GM23248 (cell line): ENCODE results near the gene INO80. TPM values are rescaled to one million over a fixed set of nuclear protein-coding genes. Genes with fewer than 3 reads are reported as not detected.
A peak's percentile ranks its signal among the peaks of the same experiment; 100 is the strongest.

ENCODE experiments used
- DNase-seq: peaks from one replicate; pipeline ENCODE4 v3.0.0-alpha.2; 2015
- H2AFZ ChIP-seq: fragments of 200-600 bp; sonication (generic); 2 replicates; pipeline ENCODE4 v1.6.1; 2016; ENCODE audit warnings: antibody characterized with exemption
- H3F3A ChIP-seq: fragments of 200-600 bp; sonication (generic); 2 replicates; pipeline ENCODE4 v1.6.1; 2016; ENCODE audit warnings: mild to moderate bottlenecking, antibody characterized with exemption, mixed run types; ENCODE audit not compliant: insufficient read depth
- H3K27ac ChIP-seq: fragments of 200-600 bp; sonication (generic); 2 replicates; pipeline ENCODE4 v1.5.1; 2016; ENCODE audit warnings: mild to moderate bottlenecking
- H3K27me3 ChIP-seq: fragments of 200-600 bp; sonication (generic); replicated peaks from 2 replicates; pipeline ENCODE4 v1.6.1; 2016; ENCODE audit warnings: mild to moderate bottlenecking; ENCODE audit not compliant: insufficient read depth
- H3K36me3 ChIP-seq: fragments of 200-600 bp; sonication (generic); 2 replicates; pipeline ENCODE4 v1.6.1; 2016; ENCODE audit warnings: low read depth, mild to moderate bottlenecking
- H3K4me1 ChIP-seq: fragments of 200-600 bp; sonication (generic); 2 replicates; pipeline ENCODE4 v1.6.1; 2016; ENCODE audit warnings: mild to moderate bottlenecking; ENCODE audit not compliant: insufficient read depth
- H3K4me2 ChIP-seq: fragments of 200-600 bp; sonication (generic); one replicate; pipeline ENCODE4 v1.6.1; 2016; ENCODE audit warnings: mild to moderate bottlenecking; ENCODE audit not compliant: unreplicated experiment
- H3K4me3 ChIP-seq: fragments of 200-600 bp; sonication (generic); 2 replicates; pipeline ENCODE4 v1.5.1; 2016; ENCODE audit warnings: mild to moderate bottlenecking
- H3K79me2 ChIP-seq: fragments of 200-600 bp; sonication (generic); 2 replicates; pipeline ENCODE4 v1.6.1; 2016; ENCODE audit warnings: mild to moderate bottlenecking; ENCODE audit not compliant: insufficient read depth
- H3K9ac ChIP-seq: fragments of 200-600 bp; sonication (generic); 2 replicates; pipeline ENCODE4 v1.6.1; 2016; ENCODE audit warnings: mild to moderate bottlenecking
- H3K9me2 ChIP-seq: fragments of 200-600 bp; sonication (generic); 2 replicates; pipeline ENCODE4 v1.6.1; 2016; ENCODE audit warnings: mixed run types, mild to moderate bottlenecking, moderate library complexity; ENCODE audit not compliant: insufficient read depth
- H3K9me3 ChIP-seq: fragments of 200-600 bp; sonication (generic); one replicate; pipeline ENCODE4 v1.6.1; 2017; ENCODE audit warnings: low read depth
- H4K20me1 ChIP-seq: fragments of 200-600 bp; sonication (generic); 2 replicates; pipeline ENCODE4 v1.6.0; 2016; ENCODE audit not compliant: insufficient read depth
- EZH2 ChIP-seq: fragments of 200-600 bp; sonication (generic); IDR thresholded peaks from 2 replicates; pipeline ENCODE4 v1.6.1; 2018; ENCODE audit warnings: antibody characterized with exemption, mild to moderate bottlenecking; ENCODE audit not compliant: insufficient read depth, poor library complexity, severe bottlenecking
- EZH2phosphoT487 ChIP-seq: fragments of 200-600 bp; sonication (generic); IDR thresholded peaks from 2 replicates; pipeline ENCODE4 v1.6.1; 2018; ENCODE audit warnings: antibody characterized with exemption, moderate library complexity, mild to moderate bottlenecking, low read depth; ENCODE audit not compliant: insufficient read depth
- WGBS, 2 experiments: methylation state at CpG; one replicate each; pipeline ENCODE4 v1.1.6; 2015 to 2017; ENCODE audit warnings: low lambda C conversion rate in 2 of 2, low coverage in 1 of 2; ENCODE audit errors: missing lambda C conversion rate in 2 of 2; 5-methylcytosine and 5-hydroxymethylcytosine counted together
- in situ Hi-C: fragments of 300-500 bp; cut with MboI; formaldehyde crosslinking; loops from 2 replicates; pipeline ENCODE4 v1.15.0; 2020
- polyA plus RNA-seq: library from polyadenylated mRNA; unstranded; fragments of >200 nt; fragmentation: Nextera tagmentation; extraction: Ambion mirVana; gene quantifications from 2 replicates; pipeline ENCODE4 v1.2.1, GENCODE V29; 2016
- total RNA-seq: library from RNA; depleted of rRNA; stranded (reverse); fragments of >200 nt; shearing (Covaris generic); gene quantifications from 2 replicates; pipeline ENCODE4 v1.2.3, GENCODE V29; 2014

INO80 gene
- total and polyA plus RNA-seq, 2 experiments from 2014 or later, result 5.3 to 25.9 TPM

DNA sequence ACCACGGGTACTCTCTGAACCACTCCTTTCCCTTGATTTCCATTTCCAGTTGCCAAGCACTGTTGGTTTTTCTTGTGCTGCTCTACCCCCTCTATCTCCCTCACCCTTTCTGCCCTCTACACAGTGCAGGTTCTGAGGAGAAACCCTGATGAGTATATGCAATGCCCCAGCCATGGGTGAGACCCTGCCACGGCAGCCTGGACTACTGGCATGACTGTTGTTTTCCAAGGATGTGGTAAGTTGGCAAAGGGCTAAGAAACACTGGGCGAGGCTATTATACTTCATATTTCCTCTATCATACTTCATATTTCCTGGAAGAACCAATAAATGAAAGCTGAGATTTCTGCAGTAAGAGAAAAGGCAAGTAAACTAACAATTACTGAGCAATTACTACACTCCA, 134.9 kb downstream of the INO80 start:
- 42 to 57% methylated on average over 3 of the region's 3 CpGs for WGBS, 2 experiments
- Histone ChIP-seq H4K20me1 (no peaks in the 10 kb centered on the region), H2AFZ (no peak overlapping the region), H3K27ac (0 out of 2 replicates have a peak overlapping the region, but pooled peaks have one; percentile 12), H3F3A (peaks cover 36% of the 10 kb centered on the region), H3K9ac (no peak overlapping the region), H3K27me3 (no peaks in the 10 kb centered on the region), H3K4me2 (no peak overlapping the region), H3K36me3 (peaks cover 51% of the 10 kb centered on the region; the same call in 1 of the 2 replicates), H3K79me2 (no peaks in the 10 kb centered on the region), H3K4me1 (peaks cover 53% of the 10 kb centered on the region), H3K9me3 (no peaks in the 10 kb centered on the region), H3K4me3 (no peak overlapping the region), H3K9me2 (no peaks in the 10 kb centered on the region)
- TF ChIP-seq EZH2 (no peak), EZH2phosphoT487 (no peak)
- in situ Hi-C loops, result no loop called here
- DNase-seq, result peak; percentile 21

DNA sequence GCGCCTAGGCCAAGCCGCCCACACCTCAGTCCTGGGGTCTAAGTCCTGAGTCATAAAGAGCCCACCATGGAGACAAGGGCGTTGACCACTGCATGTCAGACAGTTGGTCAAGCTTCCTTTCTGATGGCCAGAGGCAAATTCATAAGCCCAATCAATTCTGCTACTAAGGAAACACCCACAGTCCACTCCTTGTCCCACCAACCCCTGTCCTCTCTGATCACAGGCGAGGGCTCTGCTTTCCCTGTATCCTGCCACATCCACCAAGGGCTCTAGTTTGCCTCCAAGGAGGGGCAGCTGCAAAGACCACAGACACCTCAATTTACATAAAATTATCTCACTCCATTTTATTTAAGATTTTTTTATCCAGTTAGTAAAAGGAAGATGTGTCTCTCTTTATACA, 137.5 kb downstream of the INO80 start:
- Histone ChIP-seq H2AFZ (no peak overlapping the region), H3K9me3 (no peaks in the 10 kb centered on the region), H3K27ac (no peak overlapping the region), H3K9ac (no peak overlapping the region), H3K79me2 (no peaks in the 10 kb centered on the region), H3F3A (peaks cover 11% of the 10 kb centered on the region), H3K4me3 (no peak overlapping the region), H3K4me1 (peaks cover 29% of the 10 kb centered on the region), H3K4me2 (no peak overlapping the region), H3K36me3 (peaks cover 40% of the 10 kb centered on the region; the same call in 1 of the 2 replicates), H3K9me2 (no peaks in the 10 kb centered on the region), H4K20me1 (no peaks in the 10 kb centered on the region), H3K27me3 (no peaks in the 10 kb centered on the region)
- no peak for DNase-seq
- 99 to 100% methylated on average over 4 of the region's 4 CpGs for WGBS, 2 experiments
- in situ Hi-C loops, result no loop called here
- TF ChIP-seq EZH2phosphoT487 (no peak), EZH2 (no peak)

DNA sequence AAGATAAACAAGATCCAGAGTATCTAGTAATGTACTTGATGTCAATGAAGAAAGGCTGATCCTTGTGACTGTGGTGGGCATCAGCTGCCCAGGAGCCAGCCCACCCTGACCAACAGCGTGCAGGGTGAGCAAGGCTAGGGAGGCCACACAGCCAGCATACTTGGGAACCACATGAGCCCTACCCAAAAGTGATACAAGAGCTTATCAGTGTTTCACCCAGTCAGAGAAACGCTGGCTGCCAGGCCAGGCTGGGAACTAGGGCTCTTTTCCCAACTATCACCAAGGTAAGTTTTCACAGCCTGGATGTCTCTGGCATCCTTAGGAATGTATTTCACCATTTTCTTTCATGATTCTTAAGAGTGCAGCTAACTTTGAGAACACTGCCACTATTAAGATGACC, 137.9 kb downstream of the INO80 start:
- DNase-seq, result no peak
- 56 to 64% methylated on average over 2 of the region's 2 CpGs for WGBS, 2 experiments
- no peak overlapping the region for H3K27ac ChIP-seq
- H3K27me3 ChIP-seq, result no peaks in the 10 kb centered on the region
- H3K4me1 ChIP-seq, result peaks cover 25% of the 10 kb centered on the region
- H3K9me3 ChIP-seq, result no peaks in the 10 kb centered on the region
- TF ChIP-seq EZH2, result no peak
- H2AFZ ChIP-seq, result no peak overlapping the region
- H3K9me2 ChIP-seq, result no peaks in the 10 kb centered on the region
- H4K20me1 ChIP-seq, result no peaks in the 10 kb centered on the region
- no peak overlapping the region for H3K4me2 ChIP-seq
- in situ Hi-C loops, result no loop called here
- H3K4me3 ChIP-seq, result no peak overlapping the region
- no peak overlapping the region for H3K9ac ChIP-seq
- H3K79me2 ChIP-seq, result no peaks in the 10 kb centered on the region
- H3K36me3 ChIP-seq, result peaks cover 36% of the 10 kb centered on the region; the same call in 1 of the 2 replicates
- H3F3A ChIP-seq, result peaks cover 6% of the 10 kb centered on the region

DNA sequence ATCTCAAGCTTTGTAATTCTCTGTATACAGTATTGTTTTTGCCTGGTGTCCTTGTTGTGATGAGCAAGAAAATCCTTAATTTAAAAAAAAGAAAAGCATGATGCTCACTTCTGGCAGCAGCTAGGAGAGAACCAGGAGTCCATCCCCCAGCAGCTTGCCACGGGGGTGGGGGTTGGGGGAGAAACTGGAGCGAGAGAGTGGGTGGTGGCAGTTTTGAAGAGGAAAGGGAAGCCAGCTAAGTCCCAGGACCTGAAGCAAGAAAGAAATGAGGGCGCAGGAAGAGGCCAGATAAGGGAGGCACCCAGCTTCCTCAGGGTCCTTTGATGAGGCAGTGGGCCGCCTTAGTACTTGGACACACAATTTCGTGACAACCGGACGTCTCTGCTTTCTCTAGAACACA, 139.3 kb downstream of the INO80 start:
- Histone ChIP-seq H3K9ac (no peak overlapping the region), H3K9me3 (no peaks in the 10 kb centered on the region), H3K9me2 (no peaks in the 10 kb centered on the region), H3K4me3 (no peak overlapping the region), H3K79me2 (no peaks in the 10 kb centered on the region), H4K20me1 (no peaks in the 10 kb centered on the region), H2AFZ (no peak overlapping the region), H3K27ac (no peak overlapping the region), H3K4me1 (peaks cover 15% of the 10 kb centered on the region; the same call in 1 of the 2 replicates), H3K27me3 (no peaks in the 10 kb centered on the region), H3K36me3 (peaks cover 29% of the 10 kb centered on the region; the same call in 1 of the 2 replicates), H3F3A (no peaks in the 10 kb centered on the region), H3K4me2 (no peak overlapping the region)
- TF ChIP-seq EZH2 (no peak), EZH2phosphoT487 (no peak)
- in situ Hi-C loops, result no loop called here
- WGBS, 2 experiments, result 72 to 74% methylated on average over 6 to 7 of the region's 7 CpGs
- no peak for DNase-seq

DNA sequence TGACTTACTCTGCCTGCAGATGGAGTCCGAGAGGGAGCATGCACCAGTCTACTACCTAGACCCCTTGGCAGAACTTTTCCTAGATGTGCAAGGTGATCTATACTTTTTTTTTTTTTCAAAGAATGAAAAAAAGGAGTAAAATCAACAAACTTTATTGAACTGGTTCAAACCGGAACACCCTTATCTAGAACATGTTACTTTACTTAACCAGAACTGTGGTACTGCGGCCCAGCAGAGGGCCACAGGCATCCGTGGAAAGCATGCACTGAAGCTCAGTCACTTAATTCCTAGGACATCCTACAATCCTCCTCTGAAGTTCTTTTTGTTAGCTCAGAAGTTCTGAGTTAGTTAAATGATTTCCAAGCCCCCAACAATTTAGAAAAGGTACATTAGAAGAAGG, 141.2 kb downstream of the INO80 start:
- Histone ChIP-seq H3K4me2 (no peak overlapping the region), H3K4me3 (no peak overlapping the region), H3F3A (no peaks in the 10 kb centered on the region), H3K27ac (no peak overlapping the region), H3K4me1 (peaks cover 7% of the 10 kb centered on the region; the same call in 1 of the 2 replicates), H2AFZ (no peak overlapping the region), H3K9me2 (no peaks in the 10 kb centered on the region), H3K9ac (no peak overlapping the region), H3K9me3 (no peaks in the 10 kb centered on the region), H3K36me3 (peaks cover 24% of the 10 kb centered on the region; the same call in 1 of the 2 replicates), H3K27me3 (no peaks in the 10 kb centered on the region), H4K20me1 (no peaks in the 10 kb centered on the region), H3K79me2 (no peaks in the 10 kb centered on the region)
- 90 to 95% methylated on average over 4 of the region's 4 CpGs for WGBS, 2 experiments
- in situ Hi-C loops, result no loop called here
- no peak for DNase-seq
- no peak for TF ChIP-seq EZH2
- no peak for TF ChIP-seq EZH2phosphoT487
